GM21717 (cell line): ENCODE data around the gene TRABD2B.

Experiments used
- ATAC-seq: cut with Tn5 transposase; IDR thresholded peaks from one replicate; pipeline ENCODE4 v1.9.1; 2021; ENCODE audit warnings: mild to moderate bottlenecking, moderate library complexity; ENCODE audit not compliant: unreplicated experiment

The TRABD2B gene

DNA sequence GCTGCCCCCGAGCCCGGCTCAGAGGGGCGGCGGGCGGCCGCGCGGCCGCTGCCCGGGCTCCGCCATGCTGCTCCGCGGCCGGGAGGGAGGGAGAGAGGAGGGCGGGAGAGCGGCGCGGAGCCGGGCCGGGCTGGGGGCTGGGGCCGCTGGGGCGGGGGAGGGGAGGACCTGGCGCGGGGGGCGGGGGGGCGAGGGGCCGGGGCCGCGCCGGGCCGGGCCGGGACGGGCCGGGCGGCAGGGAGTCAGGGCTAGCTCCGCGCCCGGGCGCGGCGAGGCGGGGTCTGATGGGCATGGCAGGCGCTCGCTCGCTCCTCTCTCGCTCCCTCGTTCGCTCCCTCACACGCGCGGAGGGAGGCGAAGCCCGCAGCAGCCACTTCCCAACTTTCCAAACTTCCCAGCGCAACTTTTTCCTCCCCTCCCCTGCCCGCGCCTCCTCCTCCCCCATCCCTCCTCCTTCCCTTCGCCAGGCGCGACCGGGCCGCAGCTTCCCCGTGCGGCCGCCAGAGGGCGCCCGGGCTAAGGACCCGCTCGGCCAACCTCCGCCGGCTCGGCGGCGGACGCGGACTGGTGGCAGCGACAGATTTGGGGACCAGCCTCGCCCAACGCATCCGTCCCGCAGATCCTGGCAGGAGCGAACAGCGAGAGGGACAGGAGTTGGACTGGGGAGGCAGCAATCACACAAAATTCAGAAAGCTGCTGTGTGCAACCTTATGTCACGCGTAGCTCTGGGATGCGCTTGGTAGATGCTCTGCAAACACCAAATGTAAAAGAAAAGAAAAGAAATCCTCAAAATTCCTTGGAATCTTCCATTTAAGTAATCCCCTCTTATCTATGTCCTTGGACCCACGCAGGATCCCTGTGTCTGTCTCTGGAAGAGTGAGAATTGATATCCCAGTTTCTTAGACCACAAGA, at the start of gene TRABD2B:
TSS of gene TRABD2B (minus strand) at position 97 of the 912 bp plus-strand sequence.
- peak; percentile 71 for ATAC-seq

GRCh38 chr1:48044311-48044710, 47.1 kb upstream of the TRABD2B start:
- no peak for ATAC-seq

GRCh38 chr1:48043622-48044021, 46.4 kb upstream of the TRABD2B start:
- ATAC-seq: no peak

DNA sequence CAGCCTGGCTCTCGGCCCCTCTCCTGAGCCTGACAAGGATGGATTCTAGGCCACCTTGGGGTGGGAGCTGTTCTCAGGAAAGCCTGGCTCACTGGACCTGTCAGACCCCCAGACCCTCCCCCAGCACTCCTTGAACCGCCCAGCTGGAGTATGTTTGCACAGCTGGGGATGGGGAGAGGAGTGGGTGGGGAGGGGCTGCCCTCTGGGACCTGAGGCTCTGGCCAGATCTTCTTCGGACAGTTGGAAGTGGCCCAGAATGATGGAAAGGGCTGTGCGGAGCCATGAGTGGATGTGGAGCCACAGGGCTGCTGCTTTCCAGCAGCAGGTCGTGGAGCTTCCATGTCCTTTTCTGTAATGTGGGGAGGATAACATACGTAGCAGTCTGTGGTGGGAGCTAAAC, 43.0 kb upstream of the TRABD2B start:
- no peak for ATAC-seq

- peak; percentile 65 for ATAC-seq
Observed at GRCh38 chr1:48039088-48040054, 42.2 kb upstream of the TRABD2B start.

DNA sequence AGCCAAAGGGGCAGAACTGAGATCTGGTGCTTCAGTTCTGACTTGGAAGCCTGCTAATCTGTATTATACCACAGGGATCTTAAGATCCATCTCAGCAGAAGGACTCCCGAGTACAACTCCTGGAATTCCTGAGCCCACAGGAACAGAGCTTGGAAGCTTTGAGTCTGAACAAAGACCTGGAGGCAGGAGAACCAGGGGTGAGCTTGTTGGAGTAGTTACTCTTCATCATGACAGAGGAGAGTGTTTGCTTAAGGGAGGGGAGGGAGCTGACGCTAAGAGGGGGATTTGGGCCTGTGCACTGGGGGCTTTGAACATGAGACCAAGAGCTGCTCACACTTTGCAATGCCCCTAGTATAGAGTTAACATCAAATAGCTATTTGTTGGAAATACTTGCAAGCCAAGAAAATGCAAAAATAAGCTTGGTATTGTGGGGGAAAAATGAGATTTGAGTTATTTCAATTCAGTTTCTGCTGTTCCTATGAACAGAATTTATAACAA, 41.1 kb upstream of the TRABD2B start:
- no peak for ATAC-seq

DNA sequence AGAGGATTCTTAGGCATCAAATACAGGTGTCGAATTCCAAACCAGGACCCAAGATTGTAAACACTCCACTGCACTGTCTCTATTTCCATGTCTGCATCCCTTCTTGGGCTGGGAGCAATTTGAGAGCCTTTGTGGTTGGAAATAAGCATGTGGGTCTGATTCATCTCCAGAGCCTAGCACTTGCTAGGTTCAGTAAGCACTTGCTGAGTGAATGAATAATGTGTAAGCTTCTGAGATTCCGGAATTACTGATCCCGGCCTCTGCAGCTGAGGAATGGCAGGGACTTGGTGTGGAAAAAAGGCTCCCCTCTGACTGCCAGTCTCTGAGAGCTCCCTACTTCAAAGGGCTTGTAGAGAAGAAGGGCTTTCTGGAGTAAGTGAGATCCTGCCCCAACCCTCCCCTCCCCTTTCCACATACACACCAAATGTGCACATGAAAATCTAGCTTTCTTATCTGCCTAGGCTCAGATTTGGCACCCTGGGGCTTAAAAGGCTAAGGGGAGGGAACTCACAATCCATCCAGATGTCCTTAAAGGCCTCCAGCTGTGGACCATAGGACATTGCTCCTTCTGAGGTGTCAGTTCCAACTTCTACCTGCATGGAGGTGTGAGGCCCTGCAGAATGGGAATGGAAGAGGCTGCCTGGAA, 39.6 kb upstream of the TRABD2B start:
- ATAC-seq: no peak

DNA sequence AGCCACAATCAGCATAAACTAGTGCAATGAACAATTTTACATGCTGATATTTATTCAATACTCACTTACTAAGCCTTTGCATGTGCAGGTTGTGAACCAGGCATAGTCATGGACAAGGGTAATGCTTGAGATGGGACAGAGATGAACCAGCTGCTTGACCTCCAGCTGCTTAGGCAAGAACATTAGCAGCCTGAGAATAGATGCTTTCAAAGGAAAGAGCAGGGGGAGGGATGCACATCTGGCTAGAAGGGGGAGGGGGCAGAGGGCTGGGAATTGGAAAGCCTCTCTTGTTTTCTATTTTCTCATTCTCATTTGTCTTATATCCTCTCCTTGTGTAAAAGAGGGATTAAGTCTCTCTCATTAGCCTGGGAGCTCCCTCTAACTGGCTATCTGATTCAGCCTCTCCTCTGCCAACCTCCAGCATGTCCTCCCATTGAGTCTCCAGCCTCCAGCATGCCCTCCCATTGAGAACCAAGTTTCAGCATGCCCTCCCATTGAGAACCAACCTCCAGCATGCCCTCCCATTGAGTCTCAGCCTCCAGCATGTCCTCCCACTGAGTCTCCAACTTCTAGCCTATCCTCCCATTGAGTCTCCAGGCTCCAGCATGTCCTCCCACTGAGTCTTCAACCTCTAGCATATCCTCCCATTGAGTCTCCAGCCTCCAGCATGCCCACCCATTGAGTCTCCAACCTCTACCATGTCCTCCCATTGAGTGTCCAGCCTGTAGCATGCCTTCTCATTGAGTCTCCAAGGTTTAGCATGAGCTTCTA, 38.4 kb upstream of the TRABD2B start:
- ATAC-seq: no peak

DNA sequence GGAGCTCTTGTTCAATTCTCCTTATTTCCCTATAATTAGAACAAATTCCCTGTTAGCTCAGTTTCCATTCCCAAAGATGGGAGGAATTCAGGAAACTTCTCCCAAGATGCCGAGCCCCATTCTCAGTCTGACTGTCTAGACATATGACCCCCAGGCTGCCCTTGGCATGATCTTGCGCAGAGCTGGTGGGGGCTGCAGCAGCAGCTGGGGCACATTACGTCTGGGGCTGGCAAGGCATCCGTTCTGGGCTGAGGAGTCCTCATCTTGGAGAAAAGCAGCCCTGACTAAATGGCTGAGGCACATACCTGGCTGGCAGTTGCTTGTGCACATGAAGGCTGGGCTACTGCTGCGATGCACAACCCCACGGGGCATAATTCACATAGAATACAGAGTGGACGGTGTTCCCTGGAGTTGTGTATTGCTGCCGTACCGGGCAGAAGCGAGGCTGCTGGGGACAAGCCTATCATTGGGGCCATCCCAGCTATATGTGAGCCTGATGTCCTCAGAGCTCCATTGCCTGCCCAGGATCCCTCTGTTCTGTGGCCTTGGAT, 36.4 kb upstream of the TRABD2B start:
- no peak for ATAC-seq

DNA sequence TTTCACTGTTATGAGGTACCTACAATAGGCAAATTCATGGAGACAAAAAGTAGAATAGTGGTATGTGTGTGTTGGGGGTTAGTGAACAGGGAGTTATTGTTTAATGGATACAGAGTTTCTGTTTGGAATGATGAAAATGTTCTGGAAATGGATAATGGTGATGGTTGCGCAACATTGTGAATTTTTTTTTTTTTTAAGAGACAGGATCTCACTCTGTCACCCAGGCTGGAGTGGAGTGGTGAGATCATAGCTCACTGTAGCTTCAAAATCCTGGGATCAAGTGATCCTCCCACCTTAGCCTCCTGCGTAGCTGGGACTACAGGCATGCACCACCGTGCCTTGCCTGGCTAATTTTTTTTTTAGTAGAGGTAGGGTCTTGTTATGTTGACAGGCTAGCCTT, 34.5 kb upstream of the TRABD2B start:
- ATAC-seq: no peak

- no peak for ATAC-seq
Observed at GRCh38 chr1:48030696-48031365, 33.6 kb upstream of the TRABD2B start.

DNA sequence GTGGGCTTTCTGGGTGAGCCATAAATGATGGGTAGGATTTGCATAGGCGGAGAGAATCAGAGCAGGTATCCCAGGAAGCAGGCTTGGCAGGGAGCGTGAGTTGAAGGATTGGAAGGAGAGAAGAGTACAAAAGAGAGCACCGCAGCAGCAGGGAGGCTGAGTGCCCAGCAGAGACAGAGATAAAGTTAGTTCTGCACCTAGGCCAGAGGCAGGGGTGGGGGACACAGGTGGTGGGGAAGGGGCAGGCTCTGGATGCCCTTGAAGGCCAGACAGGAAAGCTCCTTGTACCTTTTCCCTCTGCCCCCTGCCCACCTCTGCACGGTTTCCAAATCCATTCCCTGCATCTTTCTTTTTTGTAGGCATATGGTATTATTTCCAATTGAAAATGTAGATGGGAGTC, 33.0 kb upstream of the TRABD2B start:
- ATAC-seq: no peak

DNA sequence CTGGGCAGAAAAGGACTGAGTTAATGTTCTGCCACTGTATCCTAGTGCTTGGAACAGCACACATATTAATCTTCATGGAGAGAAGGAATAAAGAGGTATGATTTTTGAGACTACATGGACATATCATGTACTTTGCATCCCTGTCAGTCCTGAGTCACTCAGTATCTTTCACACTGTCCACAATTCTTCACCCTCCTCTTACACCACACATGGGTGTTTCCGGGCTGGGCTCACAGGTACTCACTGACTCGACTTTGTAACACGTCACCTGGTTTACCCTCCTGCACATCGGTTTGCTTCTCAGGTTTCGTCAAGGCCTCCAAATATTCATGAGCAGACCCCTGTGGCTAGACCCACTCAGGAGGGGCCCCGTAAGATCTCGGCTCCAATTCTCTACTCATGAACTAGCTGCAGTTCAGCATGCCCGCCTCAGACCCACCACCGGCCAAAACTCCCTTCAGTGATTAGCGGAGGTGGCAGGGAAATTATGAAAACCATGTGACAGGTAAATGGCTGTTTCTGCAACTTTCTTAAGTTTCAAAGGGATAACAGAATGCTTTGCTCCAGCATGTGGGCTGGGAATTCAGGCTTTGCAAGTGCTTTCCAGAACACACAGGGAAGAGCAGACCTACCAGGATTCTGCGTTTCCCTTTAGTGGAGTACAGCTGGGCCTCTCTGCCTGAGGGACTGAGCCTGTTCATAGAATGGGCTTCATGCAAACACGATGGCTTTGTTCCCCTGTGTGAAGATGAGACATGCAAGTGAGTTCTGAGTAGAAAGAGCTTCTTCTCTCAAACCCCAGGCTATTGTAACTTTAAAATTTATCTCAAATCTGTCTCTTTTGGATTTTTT, 31.3 kb upstream of the TRABD2B start:
- no peak for ATAC-seq

- ATAC-seq: no peak
Observed at GRCh38 chr1:48027533-48027835, 30.3 kb upstream of the TRABD2B start.

GRCh38 chr1:48026701-48027532, 29.7 kb upstream of the TRABD2B start:
- ATAC-seq: no peak

DNA sequence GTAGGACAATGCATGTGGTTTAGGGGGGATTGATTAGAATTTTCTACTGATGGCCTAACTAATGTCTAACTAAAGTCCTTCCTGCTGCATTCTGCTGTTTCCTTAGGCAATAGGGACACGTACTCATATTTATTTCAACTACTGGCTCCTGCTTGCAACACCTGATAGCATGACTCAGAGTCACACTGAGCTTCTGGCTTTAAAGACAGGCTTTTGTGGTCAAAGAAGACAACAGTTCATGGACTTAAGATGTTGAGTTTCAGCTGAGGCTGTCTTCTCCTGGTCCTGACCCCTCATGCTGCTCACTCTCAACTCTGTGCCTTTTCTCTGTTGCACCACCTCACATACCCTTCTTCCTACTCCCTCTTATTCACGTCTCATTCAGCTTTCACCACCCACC, 29.1 kb upstream of the TRABD2B start:
- ATAC-seq: no peak

DNA sequence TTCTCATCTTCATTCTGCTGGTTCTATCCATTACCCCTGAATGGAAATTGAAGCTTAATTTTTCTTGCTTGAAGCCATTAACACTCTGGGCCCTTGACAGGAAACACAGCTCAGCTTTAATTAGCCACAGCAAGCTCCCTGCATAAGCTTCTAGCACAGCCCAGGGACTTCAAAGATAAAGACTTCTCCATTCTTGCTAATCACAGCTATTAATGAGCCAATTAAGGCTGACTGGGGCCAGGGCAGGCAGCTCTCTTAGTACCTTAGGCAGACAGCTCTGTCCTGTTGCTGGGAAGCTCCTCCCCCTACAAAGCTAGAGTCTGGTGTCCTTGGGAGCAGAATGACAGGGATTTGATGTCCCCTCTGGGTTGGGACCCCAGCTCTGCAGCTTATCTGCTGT, 27.9 kb upstream of the TRABD2B start:
- no peak for ATAC-seq

DNA sequence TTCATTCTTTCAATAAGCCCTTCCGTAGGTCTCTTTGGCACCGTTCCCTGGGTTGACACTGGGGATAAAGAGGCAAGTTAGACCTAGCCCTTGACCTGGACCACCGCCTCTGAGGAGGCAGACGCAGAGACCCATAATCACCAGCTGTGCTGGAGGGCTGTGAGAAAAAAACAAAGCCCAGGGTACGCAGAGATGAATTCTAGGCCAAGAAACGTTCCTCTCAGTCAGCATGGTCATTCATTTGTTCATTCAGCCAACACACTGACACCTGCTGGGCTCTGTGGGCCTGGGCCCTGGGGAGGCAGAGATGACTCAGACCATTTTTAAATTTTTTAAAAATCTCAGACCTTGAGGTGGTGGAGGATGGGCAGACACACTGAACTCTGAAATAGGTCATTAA, 26.3 kb upstream of the TRABD2B start:
- no peak for ATAC-seq
